GM06990 (cell line): Measurements from ENCODE around the gene FUBP3.

ENCODE experiments used
- DNase-seq: peaks from one replicate; pipeline ENCODE4 v3.0.0-alpha.2; 2011; ENCODE audit not compliant: insufficient read length; ENCODE audit errors: extremely low read depth
- H3K27me3 ChIP-seq: replicated peaks from 2 replicates; pipeline ENCODE4 v1.6.0; 2011; ENCODE audit warnings: low read length; ENCODE audit not compliant: control insufficient read depth, insufficient read depth
- H3K36me3 ChIP-seq: 2 replicates; pipeline ENCODE4 v1.5.1; 2011; ENCODE audit warnings: low read length; ENCODE audit not compliant: control insufficient read depth, insufficient read depth
- H3K4me3 ChIP-seq: replicated peaks from 2 replicates; pipeline ENCODE4 v1.5.1; 2011; ENCODE audit warnings: low read depth, mild to moderate bottlenecking, control low read depth, low read length
- TF ChIP-seq, protein P1 (sequence below): IDR thresholded peaks from 2 replicates; pipeline ENCODE4 v1.5.1; 2011; ENCODE audit warnings: low read length, control low read depth, mild to moderate bottlenecking, inconsistent platforms; ENCODE audit not compliant: insufficient read depth, poor library complexity, severe bottlenecking

Gene FUBP3

DNA sequence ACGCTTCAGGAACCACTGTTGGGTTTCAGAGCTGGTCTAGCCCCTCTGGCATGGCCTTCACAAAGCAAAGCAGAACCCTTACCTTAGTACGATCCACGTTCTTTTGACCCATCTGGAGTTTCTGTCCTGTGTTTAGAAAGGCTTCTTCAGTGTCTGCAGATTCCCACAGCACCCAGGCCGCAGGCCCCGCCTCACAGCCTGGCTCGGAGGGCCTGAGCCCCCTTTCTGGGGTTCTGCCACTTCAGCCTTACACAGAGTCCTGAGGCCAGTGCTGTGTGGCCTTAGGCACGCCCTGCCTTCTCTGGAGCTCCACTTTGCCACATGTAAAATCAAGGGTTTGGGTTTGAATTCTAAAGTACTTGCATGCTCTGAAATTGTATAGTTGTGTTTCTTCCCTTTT is 53.5 kb downstream of the FUBP3 start:
- H3K27me3 ChIP-seq = no peaks in the 10 kb centered on the region
- H3K4me3 ChIP-seq = no peak overlapping the region
- no peak for DNase-seq
- H3K36me3 ChIP-seq = peaks cover 39% of the 10 kb centered on the region
- TF ChIP-seq, protein P1, sequence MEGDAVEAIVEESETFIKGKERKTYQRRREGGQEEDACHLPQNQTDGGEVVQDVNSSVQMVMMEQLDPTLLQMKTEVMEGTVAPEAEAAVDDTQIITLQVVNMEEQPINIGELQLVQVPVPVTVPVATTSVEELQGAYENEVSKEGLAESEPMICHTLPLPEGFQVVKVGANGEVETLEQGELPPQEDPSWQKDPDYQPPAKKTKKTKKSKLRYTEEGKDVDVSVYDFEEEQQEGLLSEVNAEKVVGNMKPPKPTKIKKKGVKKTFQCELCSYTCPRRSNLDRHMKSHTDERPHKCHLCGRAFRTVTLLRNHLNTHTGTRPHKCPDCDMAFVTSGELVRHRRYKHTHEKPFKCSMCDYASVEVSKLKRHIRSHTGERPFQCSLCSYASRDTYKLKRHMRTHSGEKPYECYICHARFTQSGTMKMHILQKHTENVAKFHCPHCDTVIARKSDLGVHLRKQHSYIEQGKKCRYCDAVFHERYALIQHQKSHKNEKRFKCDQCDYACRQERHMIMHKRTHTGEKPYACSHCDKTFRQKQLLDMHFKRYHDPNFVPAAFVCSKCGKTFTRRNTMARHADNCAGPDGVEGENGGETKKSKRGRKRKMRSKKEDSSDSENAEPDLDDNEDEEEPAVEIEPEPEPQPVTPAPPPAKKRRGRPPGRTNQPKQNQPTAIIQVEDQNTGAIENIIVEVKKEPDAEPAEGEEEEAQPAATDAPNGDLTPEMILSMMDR = no peak

DNA sequence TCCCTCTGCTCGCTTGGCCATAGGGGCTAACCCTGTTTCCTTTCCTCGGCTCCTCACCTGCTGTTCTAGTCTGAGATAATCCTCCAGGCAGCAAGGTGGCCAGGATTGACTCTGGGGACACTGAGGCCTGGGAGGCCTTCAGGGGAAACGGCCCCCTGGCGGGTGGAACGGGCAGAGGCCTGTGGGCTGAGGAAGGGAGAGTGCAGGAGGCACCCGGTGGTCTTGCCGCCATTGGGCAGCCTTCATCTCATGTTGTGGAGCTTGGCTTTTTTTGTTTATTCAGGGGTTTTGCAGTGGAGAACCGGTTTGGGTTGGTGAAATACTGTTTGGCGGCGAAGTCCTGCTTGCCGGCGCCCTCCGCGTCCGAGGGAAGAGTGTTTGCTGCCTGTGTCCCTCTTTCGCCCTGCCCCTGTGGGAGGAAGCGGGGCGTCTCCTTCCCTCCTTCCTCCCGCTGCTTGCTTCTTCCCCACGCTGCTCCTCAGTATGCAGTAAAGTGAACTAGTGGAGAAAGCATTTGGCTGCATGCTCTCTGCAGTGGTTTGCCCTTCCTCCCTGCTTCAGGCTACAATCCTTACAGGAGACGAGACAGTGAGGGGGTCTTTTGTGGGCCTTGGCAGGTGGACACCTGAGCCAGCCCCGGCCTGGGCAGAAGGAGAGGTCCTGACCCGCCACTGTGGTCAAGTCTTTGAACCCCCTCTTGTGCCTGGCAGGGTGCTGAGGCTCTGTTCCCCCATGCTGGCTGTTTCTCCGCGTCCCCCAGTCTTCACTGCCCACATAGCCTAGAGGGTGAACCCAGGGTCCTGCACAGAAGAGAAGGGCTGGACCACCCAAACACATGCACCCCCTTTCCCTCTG is 54.2 kb downstream of the FUBP3 start:
- no peak for DNase-seq
- TF ChIP-seq, protein P1 = no peak
- no peak overlapping the region for H3K4me3 ChIP-seq
- peaks cover 32% of the 10 kb centered on the region for H3K36me3 ChIP-seq
- H3K27me3 ChIP-seq = no peaks in the 10 kb centered on the region

DNA sequence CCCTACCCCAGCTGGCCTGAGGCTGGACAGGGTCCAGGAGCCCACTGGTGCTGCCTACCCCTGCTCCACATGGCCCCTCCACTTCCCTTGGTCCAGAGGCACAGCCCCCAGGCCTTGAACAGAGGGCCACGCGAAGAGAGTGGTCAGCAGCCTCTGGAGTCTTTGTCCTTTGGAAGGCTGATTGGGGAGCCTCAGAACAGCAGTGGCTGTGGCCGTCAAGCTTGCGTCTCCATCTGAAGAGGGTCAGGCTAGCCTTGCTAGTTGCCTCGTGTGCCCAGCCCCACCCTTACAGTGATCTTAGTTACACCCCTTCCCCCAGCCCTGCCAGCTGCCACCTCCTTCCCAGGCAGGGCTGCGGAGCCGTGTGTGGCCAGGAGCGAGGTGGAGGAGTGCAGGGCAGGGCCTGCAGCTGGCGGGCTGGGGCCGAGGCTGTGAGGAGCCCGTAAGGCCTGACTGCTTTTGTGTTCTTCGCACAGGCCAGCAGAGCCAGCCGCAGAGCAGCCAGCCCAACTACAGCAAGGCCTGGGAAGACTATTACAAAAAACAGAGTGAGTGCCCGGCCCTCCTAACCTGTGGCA is 54.9 kb downstream of the FUBP3 start:
- Histone ChIP-seq H3K4me3 (no peak overlapping the region), H3K27me3 (no peaks in the 10 kb centered on the region), H3K36me3 (peaks cover 32% of the 10 kb centered on the region)
- TF ChIP-seq, protein P1 = no peak
- DNase-seq = no peak

DNA sequence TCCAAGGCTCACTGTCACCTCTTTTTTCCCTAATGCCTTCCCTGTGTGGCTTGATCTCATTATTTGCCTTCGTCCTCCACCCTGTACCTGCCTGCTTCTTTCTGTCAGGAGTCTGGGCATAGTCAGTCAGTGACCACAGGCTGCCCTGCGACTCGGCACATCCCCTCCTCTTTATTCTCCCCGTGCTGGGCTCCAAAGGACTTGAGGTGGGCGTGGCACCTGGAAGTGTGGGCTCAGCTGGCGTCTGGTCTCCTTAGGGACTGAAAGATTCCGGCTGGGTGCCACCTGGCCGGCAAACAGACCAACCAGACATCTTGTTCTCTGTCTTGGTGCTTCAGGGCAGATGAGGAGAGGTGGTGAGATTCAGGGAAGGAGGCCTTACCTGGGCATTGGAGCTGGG is 55.4 kb downstream of the FUBP3 start:
- no peak for DNase-seq
- no peaks in the 10 kb centered on the region for H3K27me3 ChIP-seq
- H3K36me3 ChIP-seq = peaks cover 32% of the 10 kb centered on the region
- TF ChIP-seq, protein P1 = no peak
- no peak overlapping the region for H3K4me3 ChIP-seq

DNA sequence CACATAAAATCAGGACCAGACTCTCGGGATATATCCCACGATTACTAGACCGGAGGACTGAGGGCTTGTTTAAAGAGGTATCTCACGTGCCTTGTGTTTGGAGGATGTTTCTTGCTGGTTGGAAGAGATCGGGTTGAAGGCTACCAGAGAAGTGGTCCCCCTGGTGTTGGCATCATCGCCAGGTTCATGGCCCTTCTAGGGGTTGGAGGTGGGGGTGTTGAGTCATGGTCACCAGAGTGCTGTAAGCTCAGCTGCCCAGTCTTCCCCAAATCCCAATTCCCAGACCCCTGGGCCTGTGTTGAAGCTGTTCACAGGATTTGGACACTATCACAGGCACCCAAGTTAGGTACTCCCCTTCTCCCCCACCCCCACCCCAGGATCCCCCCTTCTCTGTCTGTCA is 55.9 kb downstream of the FUBP3 start:
- Histone ChIP-seq H3K36me3 (peaks cover 28% of the 10 kb centered on the region), H3K27me3 (no peaks in the 10 kb centered on the region), H3K4me3 (no peak overlapping the region)
- no peak for DNase-seq
- TF ChIP-seq, protein P1 = no peak
